GM18519 (cell line): ENCODE data around the gene SF3B1.
"Not testable (repeated sequence)": the region's sequence is repeated elsewhere in the genome, so short reads cannot be mapped to it uniquely, and the experiment has no call there.

Experiments
- ATAC-seq: cut with Tn5 transposase; IDR thresholded peaks from one replicate; pipeline ENCODE4 v1.9.1; 2021; ENCODE audit warnings: mild to moderate bottlenecking, moderate library complexity; ENCODE audit not compliant: unreplicated experiment, low FRiP score

Gene SF3B1

GRCh38 chr2:197434541-197435513 is at the start of gene SF3B1:
SF3B1 (minus strand) TSS chr2:197435028; CDS start chr2:197434999, 29 bp downstream.
- peak; percentile 80 for ATAC-seq

DNA sequence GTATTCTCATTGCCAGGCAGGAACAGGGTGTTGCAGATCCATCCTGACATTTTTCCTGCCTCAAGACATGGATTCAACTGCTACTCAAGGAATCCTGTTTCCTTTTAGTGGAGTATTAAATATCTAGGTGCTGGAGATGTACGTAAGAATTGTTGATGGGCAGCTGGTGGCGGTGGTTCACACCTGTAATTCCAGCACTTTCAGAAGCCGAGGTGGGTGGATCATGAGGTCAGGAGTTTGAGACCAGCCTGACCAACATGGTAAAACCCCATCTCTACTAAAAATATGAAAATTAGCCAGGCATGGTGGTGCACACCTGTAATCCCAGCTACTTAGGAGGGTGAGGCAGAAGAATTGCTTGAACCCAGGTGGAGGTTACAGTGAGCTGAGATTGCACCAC is 49.4 kb upstream of the SF3B1 start:
- not testable (repeated sequence) for ATAC-seq

DNA sequence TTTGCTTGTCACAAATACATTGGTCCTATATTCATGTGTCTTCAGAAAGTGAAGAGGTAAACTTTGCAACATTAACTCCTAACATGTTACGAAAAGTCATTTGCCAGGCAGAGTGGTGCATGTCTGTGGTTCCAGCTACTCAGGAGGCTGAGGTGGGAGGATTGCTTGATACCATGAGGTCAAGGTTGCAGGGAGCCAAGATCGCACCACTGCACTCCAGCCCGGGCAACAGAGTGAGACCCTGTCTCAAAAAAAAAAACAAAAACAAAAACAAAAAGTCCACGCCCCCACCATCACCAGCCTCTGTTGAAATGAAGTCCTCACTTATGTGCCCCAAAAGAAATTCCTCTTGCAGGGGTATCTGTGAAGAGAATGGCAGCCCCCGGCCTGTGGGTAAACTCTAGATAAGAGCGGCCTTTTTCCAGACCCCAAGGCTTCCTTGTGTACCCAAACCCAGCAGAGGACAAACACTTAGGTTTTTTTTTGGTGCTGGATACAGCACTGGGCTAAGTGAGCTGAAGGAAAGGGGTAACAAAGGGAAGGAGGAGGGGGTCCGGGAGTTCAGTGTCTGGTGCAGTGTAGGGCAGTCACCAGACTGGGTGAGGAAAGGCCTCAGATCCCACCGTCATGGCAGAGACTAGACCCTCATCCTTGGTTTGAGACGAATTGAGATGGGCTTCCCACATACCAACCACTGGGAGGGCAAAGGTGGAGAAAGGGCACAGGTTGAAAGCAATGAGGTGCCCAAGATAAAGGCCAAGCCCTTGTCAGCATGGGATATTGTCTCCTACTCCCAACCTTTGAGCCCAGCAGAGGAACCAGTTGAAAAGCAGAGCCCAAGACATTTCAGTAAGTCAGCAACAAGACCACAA is 45.6 kb upstream of the SF3B1 start:
- ATAC-seq: no peak

DNA sequence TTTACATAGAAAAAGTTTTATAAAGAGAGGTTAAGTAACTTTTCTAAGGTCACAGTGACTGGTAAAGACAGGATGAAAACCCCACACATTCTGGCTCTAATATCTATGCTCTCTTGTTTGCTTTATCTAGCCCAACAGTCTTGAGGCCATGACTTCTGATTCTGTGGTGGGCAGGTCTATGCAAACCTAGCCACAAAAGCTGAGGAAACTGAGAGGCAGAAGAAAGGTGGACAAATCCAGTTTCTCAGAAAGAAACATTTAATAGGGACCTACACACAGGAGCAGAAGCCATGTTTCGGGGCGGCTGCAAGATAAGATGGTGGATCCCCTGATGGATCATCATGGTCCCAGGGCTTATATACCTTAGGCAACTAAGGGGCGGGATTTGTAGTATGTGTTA is 43.0 kb upstream of the SF3B1 start:
- ATAC-seq: no peak

GRCh38 chr2:197472166-197472565 is 37.3 kb upstream of the SF3B1 start:
- no peak for ATAC-seq

- ATAC-seq: no peak
Observed at GRCh38 chr2:197464175-197464574, 29.3 kb upstream of the SF3B1 start.

DNA sequence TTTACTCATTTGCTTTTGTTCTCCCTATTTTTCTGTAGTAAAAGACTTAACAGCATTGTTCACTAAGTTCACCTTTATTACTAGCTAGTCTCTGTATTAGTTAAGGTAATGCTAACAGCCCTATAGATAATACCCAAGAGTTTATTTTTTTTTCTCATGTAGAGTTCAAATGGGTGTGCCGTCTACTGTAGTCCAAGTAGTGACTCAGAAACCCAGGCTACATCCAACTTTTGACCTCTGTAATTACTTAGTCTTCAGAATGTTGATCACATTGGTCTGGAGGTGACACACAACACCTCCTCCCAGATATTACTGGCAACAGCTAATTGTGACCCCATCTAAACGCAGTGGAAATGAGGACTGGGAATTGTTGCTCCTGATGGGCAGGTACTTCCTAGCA is 26.2 kb upstream of the SF3B1 start:
- no peak for ATAC-seq

- no peak for ATAC-seq
Observed at GRCh38 chr2:197460649-197461048, 25.8 kb upstream of the SF3B1 start.

- ATAC-seq: no peak
Observed at GRCh38 chr2:197455428-197455827, 20.6 kb upstream of the SF3B1 start.

GRCh38 chr2:197454923-197455322 is 20.1 kb upstream of the SF3B1 start:
- no peak for ATAC-seq

DNA sequence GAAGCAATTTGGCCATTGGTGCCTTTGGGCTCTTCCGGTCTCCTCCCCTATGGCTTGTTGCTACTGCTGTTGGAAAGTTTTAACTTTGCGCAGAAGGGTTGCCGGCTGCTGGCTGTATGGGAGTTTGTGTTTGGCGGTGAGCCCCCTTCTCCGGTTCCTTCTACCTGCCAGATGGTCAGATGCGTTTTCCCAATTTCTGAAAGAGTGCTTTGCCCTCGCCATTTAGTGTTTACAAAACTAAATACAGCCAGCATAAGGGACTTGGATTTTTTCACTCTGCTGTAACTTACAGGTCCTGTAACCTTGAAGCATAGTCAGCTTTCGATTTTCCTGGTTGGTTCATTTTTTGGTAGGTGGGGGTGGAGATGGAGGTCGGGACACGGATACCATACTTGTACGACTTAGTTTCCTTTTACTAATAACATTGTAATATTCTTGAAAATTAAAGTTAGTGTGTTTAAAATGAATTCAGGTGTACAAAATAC is 19.1 kb upstream of the SF3B1 start:
- ATAC-seq: peak; percentile 10

GRCh38 chr2:197453123-197453913 is 18.5 kb upstream of the SF3B1 start, which contains the start of gene COQ10B:
COQ10B (plus strand) TSS chr2:197453552; CDS start chr2:197453561, 9 bp downstream.
- peak; percentile 95 for ATAC-seq

- ATAC-seq: no peak
Observed at GRCh38 chr2:197452754-197453122, 17.9 kb upstream of the SF3B1 start.

DNA sequence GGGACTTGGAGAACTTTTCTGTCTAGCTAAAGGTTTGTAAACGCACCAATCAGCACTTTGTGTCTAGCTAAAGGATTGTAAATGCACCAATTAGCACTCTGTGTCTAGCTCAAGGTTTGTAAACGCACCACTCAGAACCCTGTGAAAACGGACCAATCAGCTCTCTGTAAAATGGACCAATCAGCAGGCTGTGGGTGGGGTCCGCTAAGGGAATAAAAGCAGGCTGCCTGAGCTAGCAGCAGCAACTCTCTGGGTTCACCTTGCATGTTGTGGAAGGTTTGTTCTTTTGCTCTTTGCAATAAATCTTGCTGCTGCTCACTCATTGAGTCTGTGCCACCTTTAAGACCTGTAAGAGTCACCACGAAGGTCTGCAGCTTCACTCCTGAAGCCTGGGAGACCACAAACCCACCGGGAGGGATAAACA is 16.1 kb upstream of the SF3B1 start:
- not testable (repeated sequence) for ATAC-seq

GRCh38 chr2:197450465-197450864 is 15.6 kb upstream of the SF3B1 start:
- no peak for ATAC-seq

- ATAC-seq: no peak
Observed at GRCh38 chr2:197446844-197447243, 12.0 kb upstream of the SF3B1 start.

DNA sequence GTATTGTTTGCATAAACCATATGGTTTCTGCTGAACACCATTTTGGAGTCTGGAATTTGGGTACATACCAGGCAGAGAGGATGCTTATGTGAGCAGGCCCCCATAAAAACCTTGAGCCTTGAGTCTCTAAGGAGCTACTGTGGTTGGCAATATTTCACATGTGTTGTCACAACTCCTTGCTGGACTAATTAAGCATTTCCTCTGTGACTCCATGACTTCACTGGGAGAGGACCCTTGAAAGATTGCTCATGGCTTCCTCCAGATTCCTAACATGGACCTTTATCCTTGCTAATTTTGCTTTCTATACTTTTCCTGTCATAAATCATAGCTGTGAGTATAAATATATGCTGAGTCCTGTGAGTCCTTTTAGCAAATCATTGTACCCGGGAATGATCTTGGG is 10.9 kb upstream of the SF3B1 start:
- no peak for ATAC-seq

- ATAC-seq: no peak
Observed at GRCh38 chr2:197442857-197443256, 8.0 kb upstream of the SF3B1 start.

GRCh38 chr2:197437380-197437779 is 2.6 kb upstream of the SF3B1 start:
- no peak for ATAC-seq
